Measurements from ENCODE around the gene UGCG.
"Not testable (repeated sequence)": the region's sequence is repeated elsewhere in the genome, so short reads cannot be mapped to it uniquely, and the experiment has no call there.

Gene UGCG

GRCh38 chr9:111919875-111920274 lies 23.3 kb downstream of the UGCG start:
- DNase-seq (ENCODE audit: low read depth in 2 of 2) = no peak

GRCh38 chr9:111920531-111920930 lies 23.9 kb downstream of the UGCG start:
- DNase-seq (ENCODE audit: low read depth in 2 of 2) = no peak

- DNase-seq (ENCODE audit: low read depth in 2 of 2) = no peak
Observed at GRCh38 chr9:111922324-111923013, 25.9 kb downstream of the UGCG start.

- DNase-seq (ENCODE audit: low read depth in 2 of 2) = no peak
Observed at GRCh38 chr9:111924281-111924680, 27.7 kb downstream of the UGCG start.

- no peak for DNase-seq (ENCODE audit: low read depth in 2 of 2)
Observed at GRCh38 chr9:111925017-111925770, 28.6 kb downstream of the UGCG start.

GRCh38 chr9:111925784-111926183 lies 29.2 kb downstream of the UGCG start:
- DNase-seq (ENCODE audit: low read depth in 2 of 2) = no peak

GRCh38 chr9:111926421-111926875 lies 29.8 kb downstream of the UGCG start:
- DNase-seq (ENCODE audit: low read depth in 2 of 2) = peak in 1 of 2 experiments; percentile 19

GRCh38 chr9:111928359-111928720 lies 31.7 kb downstream of the UGCG start:
- DNase-seq (ENCODE audit: low read depth in 2 of 2) = no peak

GRCh38 chr9:111934747-111935146 lies 38.1 kb downstream of the UGCG start:
- no peak for DNase-seq (ENCODE audit: low read depth in 2 of 2)

- DNase-seq (ENCODE audit: low read depth in 2 of 2) = no peak
Observed at GRCh38 chr9:111936391-111936790, 39.8 kb downstream of the UGCG start.

- DNase-seq (ENCODE audit: low read depth in 2 of 2) = no peak
Observed at GRCh38 chr9:111937301-111937700, 40.7 kb downstream of the UGCG start.

GRCh38 chr9:111937781-111938426 lies 41.3 kb downstream of the UGCG start:
- DNase-seq (ENCODE audit: low read depth in 2 of 2) = peak; percentile 24 to 48

- no peak for DNase-seq (ENCODE audit: low read depth in 2 of 2)
Observed at GRCh38 chr9:111938427-111938800, 41.8 kb downstream of the UGCG start.

- DNase-seq (ENCODE audit: low read depth in 2 of 2) = no peak
Observed at GRCh38 chr9:111939322-111939721, 42.7 kb downstream of the UGCG start.

- DNase-seq (ENCODE audit: low read depth in 2 of 2) = no peak
Observed at GRCh38 chr9:111940697-111941096, 44.1 kb downstream of the UGCG start.

- no peak for DNase-seq (ENCODE audit: low read depth in 2 of 2)
Observed at GRCh38 chr9:111943200-111943599, 46.6 kb downstream of the UGCG start.

GRCh38 chr9:111943746-111944145 lies 47.1 kb downstream of the UGCG start:
- DNase-seq (ENCODE audit: low read depth in 2 of 2) = no peak

GRCh38 chr9:111944241-111944866 lies 47.7 kb downstream of the UGCG start:
- no peak for DNase-seq (ENCODE audit: low read depth in 2 of 2)

- DNase-seq (ENCODE audit: low read depth in 2 of 2) = peak in 1 of 2 experiments; percentile 23
Observed at GRCh38 chr9:111945216-111945615, 48.6 kb downstream of the UGCG start.

- not testable (repeated sequence) for DNase-seq (ENCODE audit: low read depth in 2 of 2)
Observed at GRCh38 chr9:111948109-111948508, 51.5 kb downstream of the UGCG start.

GRCh38 chr9:111948951-111949350 lies 52.3 kb downstream of the UGCG start:
- no peak for DNase-seq (ENCODE audit: low read depth in 2 of 2)

GRCh38 chr9:111949919-111950318 lies 53.3 kb downstream of the UGCG start:
- DNase-seq (ENCODE audit: low read depth in 2 of 2) = no peak
